BE2C (cell line): ENCODE data around the gene UBE3C.
"Not testable (repeated sequence)": the region's sequence is repeated elsewhere in the genome, so short reads cannot be mapped to it uniquely, and the experiment has no call there.

Source experiments
- DNase-seq: peaks from one replicate; pipeline ENCODE4 v3.0.0-alpha.2; 2020
- H3K27me3 ChIP-seq: fragments of 250-450 bp; sonication (Bioruptor Pico); 2 replicates; pipeline ENCODE4 v1.5.1; 2020; ENCODE audit warnings: mild to moderate bottlenecking
- H3K36me3 ChIP-seq: fragments of 250-450 bp; sonication (Bioruptor Pico); 2 replicates; pipeline ENCODE4 v1.5.1; 2020; ENCODE audit warnings: mild to moderate bottlenecking
- H3K4me1 ChIP-seq: fragments of 250-450 bp; sonication (Bioruptor Pico); 2 replicates; pipeline ENCODE4 v1.5.1; 2020
- H3K4me3 ChIP-seq: 2 replicates; pipeline ENCODE4 v1.5.1; 2011; ENCODE audit warnings: low read depth, low read length
- H3K9me3 ChIP-seq: fragments of 250-450 bp; sonication (Bioruptor Pico); 2 replicates; pipeline ENCODE4 v1.5.1; 2020
- CTCF ChIP-seq: IDR thresholded peaks from 2 replicates; pipeline ENCODE4 v1.5.1; 2012; ENCODE audit warnings: mild to moderate bottlenecking, low read depth, low read length

The UBE3C gene

GRCh38 chr7:157244516-157245294, 106.0 kb downstream of the UBE3C start:
- Histone ChIP-seq H3K9me3 (no peaks in the 10 kb centered on the region), H3K36me3 (peaks cover 48% of the 10 kb centered on the region)

GRCh38 chr7:157246052-157246451, 107.3 kb downstream of the UBE3C start:
- no peak overlapping the region for H3K4me3 ChIP-seq
- no peaks in the 10 kb centered on the region for H3K4me1 ChIP-seq
- H3K9me3 ChIP-seq: no peaks in the 10 kb centered on the region
- no peak for DNase-seq
- H3K36me3 ChIP-seq: peaks cover 43% of the 10 kb centered on the region
- TF ChIP-seq CTCF: no peak
- no peaks in the 10 kb centered on the region for H3K27me3 ChIP-seq

More at GRCh38 chr7:157244516-157245294, 106.0 kb downstream of the UBE3C start:
- H3K27me3 ChIP-seq: no peaks in the 10 kb centered on the region
- TF ChIP-seq CTCF: no peak
- H3K4me3 ChIP-seq: no peak overlapping the region
- DNase-seq: no peak
- H3K4me1 ChIP-seq: no peaks in the 10 kb centered on the region

DNA sequence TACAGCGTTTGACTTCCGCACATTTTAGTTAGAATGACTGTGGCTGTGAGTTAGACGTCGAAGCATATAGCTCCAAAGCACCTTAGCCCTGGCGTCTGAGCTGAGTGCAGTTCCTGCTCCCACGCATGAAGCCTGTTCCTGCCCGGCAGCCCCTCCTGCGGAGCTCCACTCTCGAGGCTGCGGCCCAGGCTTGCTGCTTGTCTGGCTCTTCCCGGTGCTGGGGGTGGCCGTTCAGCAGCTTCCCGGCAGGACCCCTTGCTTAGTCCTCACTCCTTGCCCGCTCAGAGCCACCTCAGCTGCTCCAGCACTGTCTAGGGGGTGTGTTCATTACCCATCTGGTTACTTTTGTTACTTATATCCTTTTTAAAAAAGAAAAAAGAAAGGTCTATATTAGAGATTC, 109.9 kb downstream of the UBE3C start:
- H3K4me1 ChIP-seq: peaks cover 2% of the 10 kb centered on the region; the same call in 1 of the 2 replicates
- DNase-seq: no peak
- no peaks in the 10 kb centered on the region for H3K9me3 ChIP-seq
- no peak overlapping the region for H3K4me3 ChIP-seq
- no peaks in the 10 kb centered on the region for H3K27me3 ChIP-seq
- TF ChIP-seq CTCF: no peak
- peaks cover 41% of the 10 kb centered on the region for H3K36me3 ChIP-seq

DNA sequence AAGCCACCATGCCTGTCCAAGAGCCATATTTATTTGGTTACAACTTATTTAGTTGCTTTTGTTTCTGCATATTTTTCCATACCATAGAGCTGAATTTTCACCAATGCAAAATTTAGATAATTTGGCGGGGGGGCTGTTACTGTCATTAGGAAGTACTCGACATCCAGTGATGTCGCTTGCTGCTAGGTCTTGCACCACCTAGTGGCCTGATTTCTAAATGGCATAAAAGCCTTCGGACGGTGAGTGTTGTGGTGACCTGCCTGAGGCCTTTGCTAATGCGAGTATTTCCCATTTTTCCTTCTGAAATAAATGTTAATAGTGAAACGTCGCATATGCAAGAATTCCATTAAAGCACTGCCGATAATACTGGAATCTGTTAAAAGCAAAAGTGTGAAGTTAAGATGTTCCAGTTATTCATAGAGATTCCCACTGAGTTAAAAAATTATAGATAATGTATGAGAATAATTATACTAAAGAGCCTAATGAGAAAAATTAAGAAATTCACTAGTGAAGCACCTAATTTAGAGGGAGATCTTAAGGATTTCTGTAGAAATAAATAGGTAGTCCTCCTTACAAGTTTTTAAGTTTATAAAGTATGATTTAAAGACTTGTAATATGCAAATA, 112.0 kb downstream of the UBE3C start:
- peak; percentile 66 for DNase-seq
- no peak overlapping the region for H3K4me3 ChIP-seq
- no peaks in the 10 kb centered on the region for H3K9me3 ChIP-seq
- TF ChIP-seq CTCF: peak; percentile 95
- H3K27me3 ChIP-seq: no peaks in the 10 kb centered on the region
- H3K4me1 ChIP-seq: peaks cover 2% of the 10 kb centered on the region; the same call in 1 of the 2 replicates
- peaks cover 58% of the 10 kb centered on the region for H3K36me3 ChIP-seq

DNA sequence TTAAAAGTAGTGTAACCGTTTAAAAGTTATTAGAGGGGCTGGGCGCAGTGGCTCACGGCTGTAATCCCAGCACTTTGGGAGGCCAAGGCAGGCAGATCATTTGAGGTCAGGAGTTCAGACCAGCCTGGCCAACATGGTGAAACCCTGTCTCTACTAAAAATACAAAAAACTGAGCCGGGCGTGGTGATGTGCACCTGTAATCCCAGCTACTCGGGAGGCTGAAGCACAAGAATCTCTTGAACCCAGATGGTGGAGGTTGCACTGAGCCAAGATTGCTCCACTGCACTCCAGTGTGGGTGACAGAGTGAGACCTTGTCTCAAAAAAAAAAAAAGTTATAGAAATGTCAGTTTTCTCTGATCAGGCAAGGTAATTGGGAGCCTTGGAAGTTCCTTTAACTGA, 113.1 kb downstream of the UBE3C start:
- not testable (repeated sequence) for H3K4me3 ChIP-seq, H3K9me3 ChIP-seq, DNase-seq, H3K27me3 ChIP-seq, H3K4me1 ChIP-seq
- H3K36me3 ChIP-seq: peaks cover 61% of the 10 kb centered on the region

- H3K4me1 ChIP-seq: peaks cover 2% of the 10 kb centered on the region; the same call in 1 of the 2 replicates
- no peaks in the 10 kb centered on the region for H3K27me3 ChIP-seq
- H3K36me3 ChIP-seq: peaks cover 65% of the 10 kb centered on the region
- DNase-seq: peak; percentile 82
- no peak overlapping the region for H3K4me3 ChIP-seq
- peak; percentile 58 for TF ChIP-seq CTCF
- no peaks in the 10 kb centered on the region for H3K9me3 ChIP-seq
These were observed 115.1 kb downstream of the UBE3C start for GRCh38 chr7:157253850-157254249.

- DNase-seq, H3K4me3 ChIP-seq, H3K9me3 ChIP-seq, H3K4me1 ChIP-seq, H3K27me3 ChIP-seq: not testable (repeated sequence)
- H3K36me3 ChIP-seq: peaks cover 65% of the 10 kb centered on the region
These were observed 116.1 kb downstream of the UBE3C start for GRCh38 chr7:157254781-157255180.
